Measurements from ENCODE around the gene MORN1. TPM values are rescaled to one million over a fixed set of nuclear protein-coding genes. Genes with fewer than 3 reads are reported as not detected.

Gene MORN1
- total and polyA plus RNA-seq, 2 experiments from 2014 or later, result 4.8 to 11.1 TPM

DNA sequence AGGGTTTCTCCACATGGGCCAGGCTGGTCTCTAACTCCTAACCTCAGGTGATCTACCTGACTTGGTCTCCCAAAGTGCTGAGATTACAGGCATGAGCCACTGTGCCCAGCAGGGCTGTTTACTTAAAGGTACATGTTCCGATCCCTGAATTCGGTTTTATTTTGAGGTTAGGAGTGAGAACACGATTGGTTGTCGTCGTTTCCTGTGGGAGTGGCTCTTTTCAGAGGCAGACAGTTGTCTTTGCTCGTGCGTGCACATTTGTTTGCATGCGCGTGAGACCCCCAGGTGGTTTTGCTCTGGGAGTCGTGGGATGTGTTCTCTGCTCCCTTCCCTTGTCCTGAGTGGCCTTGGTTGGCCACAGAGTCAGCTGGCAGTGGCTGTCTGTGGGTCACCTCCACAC, 103.0 kb downstream of the MORN1 start:
- Histone ChIP-seq H3K4me2 (no peak overlapping the region), H3K27ac (ENCODE audit: low read depth) (no peak overlapping the region), H3K27me3 (ENCODE audit: insufficient read depth) (no peaks in the 10 kb centered on the region), H4K20me1 (replicated peaks; ENCODE audit: insufficient read depth) (peaks cover 15% of the 10 kb centered on the region), H3F3A (replicated peaks; ENCODE audit: low read depth) (no peaks in the 10 kb centered on the region), H3K4me3 (no peak overlapping the region), H3K4me1 (ENCODE audit: insufficient read depth) (peaks cover 20% of the 10 kb centered on the region), H2AFZ (no peak overlapping the region), H3K9me2 (ENCODE audit: insufficient read depth) (no peaks in the 10 kb centered on the region), H3K36me3 (ENCODE audit: insufficient read depth) (no peaks in the 10 kb centered on the region), H3K79me2 (replicated peaks; ENCODE audit: insufficient read depth) (peaks cover 98% of the 10 kb centered on the region)
- Mint-ChIP-seq H3K4me1 (peaks cover 51% of the 10 kb centered on the region), H3K4me3 (no peak overlapping the region), H3K36me3 (ENCODE audit: low read depth) (no peaks in the 10 kb centered on the region), H3K27me3 (ENCODE audit: insufficient read depth, low read depth, poor library complexity) (peaks cover 37% of the 10 kb centered on the region), H3K27ac (no peak overlapping the region; the same call in 1 of the 2 replicates), H3K9me3 (no peaks in the 10 kb centered on the region; the same call in 2 of the 3 replicates)
- DNase-seq (ENCODE audit: low spot score), result no peak
- no peak for TF ChIP-seq POLR2AphosphoS5 (IDR thresholded peaks at IDR 0.05; ENCODE audit: low read depth)
- no peak for TF ChIP-seq STAT1 (IDR thresholded peaks at IDR 0.05; ENCODE audit: unreplicated experiment)
- TF ChIP-seq EZH2 (IDR thresholded peaks at IDR 0.05; ENCODE audit: low read depth, unreplicated experiment), result no peak
- no peak for TF ChIP-seq CREB1 (CRISPR knock-in tag; IDR thresholded peaks at IDR 0.05; ENCODE audit: low read depth)
- TF ChIP-seq EZH2phosphoT487 (IDR thresholded peaks at IDR 0.05; ENCODE audit: unreplicated experiment), result no peak
- TF ChIP-seq, protein P1, sequence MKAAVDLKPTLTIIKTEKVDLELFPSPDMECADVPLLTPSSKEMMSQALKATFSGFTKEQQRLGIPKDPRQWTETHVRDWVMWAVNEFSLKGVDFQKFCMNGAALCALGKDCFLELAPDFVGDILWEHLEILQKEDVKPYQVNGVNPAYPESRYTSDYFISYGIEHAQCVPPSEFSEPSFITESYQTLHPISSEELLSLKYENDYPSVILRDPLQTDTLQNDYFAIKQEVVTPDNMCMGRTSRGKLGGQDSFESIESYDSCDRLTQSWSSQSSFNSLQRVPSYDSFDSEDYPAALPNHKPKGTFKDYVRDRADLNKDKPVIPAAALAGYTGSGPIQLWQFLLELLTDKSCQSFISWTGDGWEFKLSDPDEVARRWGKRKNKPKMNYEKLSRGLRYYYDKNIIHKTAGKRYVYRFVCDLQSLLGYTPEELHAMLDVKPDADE (IDR thresholded peaks at IDR 0.05), result no peak
- TF ChIP-seq JUNB (IDR thresholded peaks at IDR 0.05; ENCODE audit: unreplicated experiment), result no peak
- TF ChIP-seq, protein P2, sequence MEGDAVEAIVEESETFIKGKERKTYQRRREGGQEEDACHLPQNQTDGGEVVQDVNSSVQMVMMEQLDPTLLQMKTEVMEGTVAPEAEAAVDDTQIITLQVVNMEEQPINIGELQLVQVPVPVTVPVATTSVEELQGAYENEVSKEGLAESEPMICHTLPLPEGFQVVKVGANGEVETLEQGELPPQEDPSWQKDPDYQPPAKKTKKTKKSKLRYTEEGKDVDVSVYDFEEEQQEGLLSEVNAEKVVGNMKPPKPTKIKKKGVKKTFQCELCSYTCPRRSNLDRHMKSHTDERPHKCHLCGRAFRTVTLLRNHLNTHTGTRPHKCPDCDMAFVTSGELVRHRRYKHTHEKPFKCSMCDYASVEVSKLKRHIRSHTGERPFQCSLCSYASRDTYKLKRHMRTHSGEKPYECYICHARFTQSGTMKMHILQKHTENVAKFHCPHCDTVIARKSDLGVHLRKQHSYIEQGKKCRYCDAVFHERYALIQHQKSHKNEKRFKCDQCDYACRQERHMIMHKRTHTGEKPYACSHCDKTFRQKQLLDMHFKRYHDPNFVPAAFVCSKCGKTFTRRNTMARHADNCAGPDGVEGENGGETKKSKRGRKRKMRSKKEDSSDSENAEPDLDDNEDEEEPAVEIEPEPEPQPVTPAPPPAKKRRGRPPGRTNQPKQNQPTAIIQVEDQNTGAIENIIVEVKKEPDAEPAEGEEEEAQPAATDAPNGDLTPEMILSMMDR (conservative IDR thresholded peaks at IDR 0.05; ENCODE audit: low read depth in 2 of 2), result no peak
- no peak for TF ChIP-seq ZNF114 (CRISPR knock-in tag; IDR thresholded peaks at IDR 0.05)
- TF ChIP-seq, protein P3, sequence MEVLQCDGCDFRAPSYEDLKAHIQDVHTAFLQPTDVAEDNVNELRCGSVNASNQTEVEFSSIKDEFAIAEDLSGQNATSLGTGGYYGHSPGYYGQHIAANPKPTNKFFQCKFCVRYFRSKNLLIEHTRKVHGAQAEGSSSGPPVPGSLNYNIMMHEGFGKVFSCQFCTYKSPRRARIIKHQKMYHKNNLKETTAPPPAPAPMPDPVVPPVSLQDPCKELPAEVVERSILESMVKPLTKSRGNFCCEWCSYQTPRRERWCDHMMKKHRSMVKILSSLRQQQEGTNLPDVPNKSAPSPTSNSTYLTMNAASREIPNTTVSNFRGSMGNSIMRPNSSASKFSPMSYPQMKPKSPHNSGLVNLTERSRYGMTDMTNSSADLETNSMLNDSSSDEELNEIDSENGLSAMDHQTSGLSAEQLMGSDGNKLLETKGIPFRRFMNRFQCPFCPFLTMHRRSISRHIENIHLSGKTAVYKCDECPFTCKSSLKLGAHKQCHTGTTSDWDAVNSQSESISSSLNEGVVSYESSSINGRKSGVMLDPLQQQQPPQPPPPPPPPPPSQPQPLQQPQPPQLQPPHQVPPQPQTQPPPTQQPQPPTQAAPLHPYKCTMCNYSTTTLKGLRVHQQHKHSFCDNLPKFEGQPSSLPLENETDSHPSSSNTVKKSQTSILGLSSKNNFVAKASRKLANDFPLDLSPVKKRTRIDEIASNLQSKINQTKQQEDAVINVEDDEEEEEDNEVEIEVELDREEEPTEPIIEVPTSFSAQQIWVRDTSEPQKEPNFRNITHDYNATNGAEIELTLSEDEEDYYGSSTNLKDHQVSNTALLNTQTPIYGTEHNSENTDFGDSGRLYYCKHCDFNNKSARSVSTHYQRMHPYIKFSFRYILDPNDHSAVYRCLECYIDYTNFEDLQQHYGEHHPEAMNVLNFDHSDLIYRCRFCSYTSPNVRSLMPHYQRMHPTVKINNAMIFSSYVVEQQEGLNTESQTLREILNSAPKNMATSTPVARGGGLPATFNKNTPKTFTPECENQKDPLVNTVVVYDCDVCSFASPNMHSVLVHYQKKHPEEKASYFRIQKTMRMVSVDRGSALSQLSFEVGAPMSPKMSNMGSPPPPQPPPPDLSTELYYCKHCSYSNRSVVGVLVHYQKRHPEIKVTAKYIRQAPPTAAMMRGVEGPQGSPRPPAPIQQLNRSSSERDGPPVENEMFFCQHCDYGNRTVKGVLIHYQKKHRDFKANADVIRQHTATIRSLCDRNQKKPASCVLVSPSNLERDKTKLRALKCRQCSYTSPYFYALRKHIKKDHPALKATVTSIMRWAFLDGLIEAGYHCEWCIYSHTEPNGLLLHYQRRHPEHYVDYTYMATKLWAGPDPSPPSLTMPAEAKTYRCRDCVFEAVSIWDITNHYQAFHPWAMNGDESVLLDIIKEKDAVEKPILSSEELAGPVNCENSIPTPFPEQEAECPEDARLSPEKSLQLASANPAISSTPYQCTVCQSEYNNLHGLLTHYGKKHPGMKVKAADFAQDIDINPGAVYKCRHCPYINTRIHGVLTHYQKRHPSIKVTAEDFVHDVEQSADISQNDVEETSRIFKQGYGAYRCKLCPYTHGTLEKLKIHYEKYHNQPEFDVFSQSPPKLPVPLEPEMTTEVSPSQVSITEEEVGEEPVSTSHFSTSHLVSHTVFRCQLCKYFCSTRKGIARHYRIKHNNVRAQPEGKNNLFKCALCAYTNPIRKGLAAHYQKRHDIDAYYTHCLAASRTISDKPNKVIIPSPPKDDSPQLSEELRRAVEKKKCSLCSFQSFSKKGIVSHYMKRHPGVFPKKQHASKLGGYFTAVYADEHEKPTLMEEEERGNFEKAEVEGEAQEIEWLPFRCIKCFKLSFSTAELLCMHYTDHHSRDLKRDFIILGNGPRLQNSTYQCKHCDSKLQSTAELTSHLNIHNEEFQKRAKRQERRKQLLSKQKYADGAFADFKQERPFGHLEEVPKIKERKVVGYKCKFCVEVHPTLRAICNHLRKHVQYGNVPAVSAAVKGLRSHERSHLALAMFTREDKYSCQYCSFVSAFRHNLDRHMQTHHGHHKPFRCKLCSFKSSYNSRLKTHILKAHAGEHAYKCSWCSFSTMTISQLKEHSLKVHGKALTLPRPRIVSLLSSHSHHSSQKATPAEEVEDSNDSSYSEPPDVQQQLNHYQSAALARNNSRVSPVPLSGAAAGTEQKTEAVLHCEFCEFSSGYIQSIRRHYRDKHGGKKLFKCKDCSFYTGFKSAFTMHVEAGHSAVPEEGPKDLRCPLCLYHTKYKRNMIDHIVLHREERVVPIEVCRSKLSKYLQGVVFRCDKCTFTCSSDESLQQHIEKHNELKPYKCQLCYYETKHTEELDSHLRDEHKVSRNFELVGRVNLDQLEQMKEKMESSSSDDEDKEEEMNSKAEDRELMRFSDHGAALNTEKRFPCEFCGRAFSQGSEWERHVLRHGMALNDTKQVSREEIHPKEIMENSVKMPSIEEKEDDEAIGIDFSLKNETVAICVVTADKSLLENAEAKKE (CRISPR knock-in tag; IDR thresholded peaks at IDR 0.05), result no peak
- no peak for TF ChIP-seq ZNF331 (CRISPR knock-in tag; IDR thresholded peaks at IDR 0.05; ENCODE audit: low read depth)
- no peak for TF ChIP-seq NANOG (IDR thresholded peaks at IDR 0.05; ENCODE audit: borderline replicate concordance)
- TF ChIP-seq, protein P4, sequence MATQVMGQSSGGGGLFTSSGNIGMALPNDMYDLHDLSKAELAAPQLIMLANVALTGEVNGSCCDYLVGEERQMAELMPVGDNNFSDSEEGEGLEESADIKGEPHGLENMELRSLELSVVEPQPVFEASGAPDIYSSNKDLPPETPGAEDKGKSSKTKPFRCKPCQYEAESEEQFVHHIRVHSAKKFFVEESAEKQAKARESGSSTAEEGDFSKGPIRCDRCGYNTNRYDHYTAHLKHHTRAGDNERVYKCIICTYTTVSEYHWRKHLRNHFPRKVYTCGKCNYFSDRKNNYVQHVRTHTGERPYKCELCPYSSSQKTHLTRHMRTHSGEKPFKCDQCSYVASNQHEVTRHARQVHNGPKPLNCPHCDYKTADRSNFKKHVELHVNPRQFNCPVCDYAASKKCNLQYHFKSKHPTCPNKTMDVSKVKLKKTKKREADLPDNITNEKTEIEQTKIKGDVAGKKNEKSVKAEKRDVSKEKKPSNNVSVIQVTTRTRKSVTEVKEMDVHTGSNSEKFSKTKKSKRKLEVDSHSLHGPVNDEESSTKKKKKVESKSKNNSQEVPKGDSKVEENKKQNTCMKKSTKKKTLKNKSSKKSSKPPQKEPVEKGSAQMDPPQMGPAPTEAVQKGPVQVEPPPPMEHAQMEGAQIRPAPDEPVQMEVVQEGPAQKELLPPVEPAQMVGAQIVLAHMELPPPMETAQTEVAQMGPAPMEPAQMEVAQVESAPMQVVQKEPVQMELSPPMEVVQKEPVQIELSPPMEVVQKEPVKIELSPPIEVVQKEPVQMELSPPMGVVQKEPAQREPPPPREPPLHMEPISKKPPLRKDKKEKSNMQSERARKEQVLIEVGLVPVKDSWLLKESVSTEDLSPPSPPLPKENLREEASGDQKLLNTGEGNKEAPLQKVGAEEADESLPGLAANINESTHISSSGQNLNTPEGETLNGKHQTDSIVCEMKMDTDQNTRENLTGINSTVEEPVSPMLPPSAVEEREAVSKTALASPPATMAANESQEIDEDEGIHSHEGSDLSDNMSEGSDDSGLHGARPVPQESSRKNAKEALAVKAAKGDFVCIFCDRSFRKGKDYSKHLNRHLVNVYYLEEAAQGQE (IDR thresholded peaks at IDR 0.05; ENCODE audit: unreplicated experiment), result no peak
- ATAC-seq, result no peak

All from GM23338 (cell line).